GM21526 (cell line): Measurements from ENCODE around the gene THNSL1.
"Not testable (repeated sequence)": the region's sequence is repeated elsewhere in the genome, so short reads cannot be mapped to it uniquely, and the experiment has no call there.

Experiments used
- ATAC-seq: cut with Tn5 transposase; IDR thresholded peaks from one replicate; pipeline ENCODE4 v1.9.1; 2021; ENCODE audit warnings: moderate library complexity; ENCODE audit not compliant: unreplicated experiment, low FRiP score

Gene THNSL1

GRCh38 chr10:25016376-25017153 is at the start of gene THNSL1:
TSS of gene THNSL1 (plus strand) at chr10:25016612. CDS start at chr10:25023224, 6,612 bp downstream.
- peak; percentile 99 for ATAC-seq

- ATAC-seq, result no peak
These were observed 49.4 kb upstream of the THNSL1 start for GRCh38 chr10:24966962-24967481.

- ATAC-seq, result no peak
These were observed 48.1 kb upstream of the THNSL1 start for GRCh38 chr10:24968349-24968748.

- ATAC-seq, result not testable (repeated sequence)
These were observed 47.5 kb upstream of the THNSL1 start for GRCh38 chr10:24968951-24969350.

- no peak for ATAC-seq
These were observed 46.6 kb upstream of the THNSL1 start for GRCh38 chr10:24969841-24970281.

GRCh38 chr10:24971374-24971773 is 45.0 kb upstream of the THNSL1 start:
- no peak for ATAC-seq

- no peak for ATAC-seq
These were observed 43.2 kb upstream of the THNSL1 start for GRCh38 chr10:24973163-24973562.

- ATAC-seq, result no peak
These were observed 41.4 kb upstream of the THNSL1 start for GRCh38 chr10:24974976-24975375.

GRCh38 chr10:24979685-24980084 is 36.7 kb upstream of the THNSL1 start:
- ATAC-seq, result no peak

GRCh38 chr10:24981161-24981710 is 35.2 kb upstream of the THNSL1 start:
- no peak for ATAC-seq

- peak; percentile 68 for ATAC-seq
These were observed 33.9 kb upstream of the THNSL1 start for GRCh38 chr10:24982319-24983112.

- ATAC-seq, result no peak
These were observed 33.3 kb upstream of the THNSL1 start for GRCh38 chr10:24983130-24983529.

GRCh38 chr10:24983946-24984345 is 32.5 kb upstream of the THNSL1 start:
- no peak for ATAC-seq

- ATAC-seq, result no peak
These were observed 31.5 kb upstream of the THNSL1 start for GRCh38 chr10:24984906-24985305.

GRCh38 chr10:24988831-24989640 is 27.4 kb upstream of the THNSL1 start:
- no peak for ATAC-seq

GRCh38 chr10:24989867-24990266 is 26.5 kb upstream of the THNSL1 start:
- no peak for ATAC-seq

- no peak for ATAC-seq
These were observed 25.1 kb upstream of the THNSL1 start for GRCh38 chr10:24991298-24991697.

- ATAC-seq, result no peak
These were observed 23.8 kb upstream of the THNSL1 start for GRCh38 chr10:24992512-24993133.

GRCh38 chr10:24993237-24993958 is 23.0 kb upstream of the THNSL1 start:
- ATAC-seq, result no peak
